ENCODE data around the gene ZNF529. TPM values are rescaled to one million over a fixed set of nuclear protein-coding genes. Genes with fewer than 3 reads are reported as not detected.

Gene ZNF529
- total RNA-seq, 4 donors from 2014 or later = 11.4 to 19.5 (median 15.2) TPM

DNA sequence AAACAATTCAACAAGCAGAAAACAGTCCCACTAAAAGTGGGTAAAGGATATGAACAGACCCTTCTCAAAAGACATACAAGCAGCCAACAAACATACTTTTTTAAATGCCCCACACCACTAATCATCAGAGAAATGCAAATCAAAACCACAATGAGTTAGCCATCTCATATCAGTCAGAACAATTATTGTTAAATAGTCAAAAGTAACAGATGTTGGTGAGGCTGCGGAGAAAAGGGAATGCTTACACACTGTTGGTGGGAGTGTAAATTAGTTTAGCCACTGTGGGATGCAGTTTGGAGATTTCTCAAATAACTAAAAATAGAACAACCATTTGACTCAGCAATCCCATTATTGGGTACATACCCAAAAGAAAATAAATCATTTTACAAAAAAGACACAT is 8.7 kb downstream of the ZNF529 start:
- WGBS, 2 donors = 97 to 100% methylated on average over 1 of the region's 1 CpG
- Histone ChIP-seq H3K4me1 (no peaks in the 10 kb centered on the region), H3K4me3 (replicated peaks in 1 of 3) (no peak overlapping the region), H3K36me3 (peaks cover 0 to 24% of the 10 kb centered on the region in 2 donors), H3K27me3 (no peaks in the 10 kb centered on the region), H3K9me3 (no peaks in the 10 kb centered on the region), H3K27ac (no peak overlapping the region)
- TF ChIP-seq POLR2A (IDR thresholded peaks at IDR 0.05) = no peak
- TF ChIP-seq, protein P1, sequence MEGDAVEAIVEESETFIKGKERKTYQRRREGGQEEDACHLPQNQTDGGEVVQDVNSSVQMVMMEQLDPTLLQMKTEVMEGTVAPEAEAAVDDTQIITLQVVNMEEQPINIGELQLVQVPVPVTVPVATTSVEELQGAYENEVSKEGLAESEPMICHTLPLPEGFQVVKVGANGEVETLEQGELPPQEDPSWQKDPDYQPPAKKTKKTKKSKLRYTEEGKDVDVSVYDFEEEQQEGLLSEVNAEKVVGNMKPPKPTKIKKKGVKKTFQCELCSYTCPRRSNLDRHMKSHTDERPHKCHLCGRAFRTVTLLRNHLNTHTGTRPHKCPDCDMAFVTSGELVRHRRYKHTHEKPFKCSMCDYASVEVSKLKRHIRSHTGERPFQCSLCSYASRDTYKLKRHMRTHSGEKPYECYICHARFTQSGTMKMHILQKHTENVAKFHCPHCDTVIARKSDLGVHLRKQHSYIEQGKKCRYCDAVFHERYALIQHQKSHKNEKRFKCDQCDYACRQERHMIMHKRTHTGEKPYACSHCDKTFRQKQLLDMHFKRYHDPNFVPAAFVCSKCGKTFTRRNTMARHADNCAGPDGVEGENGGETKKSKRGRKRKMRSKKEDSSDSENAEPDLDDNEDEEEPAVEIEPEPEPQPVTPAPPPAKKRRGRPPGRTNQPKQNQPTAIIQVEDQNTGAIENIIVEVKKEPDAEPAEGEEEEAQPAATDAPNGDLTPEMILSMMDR (IDR thresholded peaks at IDR 0.05) = no peak
- intact Hi-C loops (cut with DNase I) = no loop called here
- no peak for DNase-seq

DNA sequence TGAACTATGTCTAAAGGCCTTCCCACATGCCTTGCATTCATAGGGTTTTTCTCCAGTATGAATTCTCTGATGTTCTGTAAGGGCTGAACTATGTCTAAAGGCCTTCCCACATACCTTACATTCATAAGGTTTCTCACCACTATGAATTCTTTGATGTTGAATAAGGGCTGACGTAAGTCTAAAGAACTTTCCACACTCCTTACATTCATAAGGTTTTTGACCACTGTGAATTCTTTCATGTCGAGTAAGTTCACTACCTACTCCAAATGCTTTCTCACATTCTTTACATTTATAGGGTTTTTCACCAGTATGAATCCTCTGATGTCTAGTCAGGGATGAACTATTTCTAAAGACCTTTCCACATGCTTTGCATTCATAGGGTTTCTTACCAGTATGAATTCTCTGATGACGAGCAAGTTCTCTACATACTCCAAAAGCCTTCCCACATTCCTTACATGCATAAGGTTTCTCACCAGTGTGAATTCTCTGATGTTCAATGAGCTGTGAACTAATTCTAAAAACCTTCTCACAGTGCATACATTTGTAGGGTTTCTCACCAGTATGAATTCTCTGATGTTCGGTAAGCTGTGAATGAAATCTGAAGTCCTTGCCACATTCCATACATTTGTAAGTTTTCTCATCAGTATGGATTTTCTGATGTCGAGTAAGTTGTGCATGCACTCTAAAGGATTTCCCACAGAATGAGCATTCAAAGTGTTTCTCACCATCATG is 25.9 kb downstream of the ZNF529 start:
- H3K4me1 ChIP-seq = no peaks in the 10 kb centered on the region
- DNase-seq = no peak
- peaks cover 72 to 91% of the 10 kb centered on the region in 2 donors for H3K36me3 ChIP-seq
- no peaks in the 10 kb centered on the region for H3K27me3 ChIP-seq
- intact Hi-C loops (cut with DNase I) = loop anchor here (10.0 kb wide), 2 partner anchors 588 to 1018 kb away; no protein-coding TSS in a partner anchor
- 97 to 98% methylated on average over 5 of the region's 5 CpGs for whole genome bisulfite sequencing, 2 donors
- H3K4me3 ChIP-seq (replicated peaks in 1 of 3) = no peak overlapping the region
- peaks cover 22% of the 10 kb centered on the region for H3K9me3 ChIP-seq
- no peak overlapping the region for H3K27ac ChIP-seq
- TF ChIP-seq POLR2A (IDR thresholded peaks at IDR 0.05) = no peak
- TF ChIP-seq, protein P1 (IDR thresholded peaks at IDR 0.05) = no peak

DNA sequence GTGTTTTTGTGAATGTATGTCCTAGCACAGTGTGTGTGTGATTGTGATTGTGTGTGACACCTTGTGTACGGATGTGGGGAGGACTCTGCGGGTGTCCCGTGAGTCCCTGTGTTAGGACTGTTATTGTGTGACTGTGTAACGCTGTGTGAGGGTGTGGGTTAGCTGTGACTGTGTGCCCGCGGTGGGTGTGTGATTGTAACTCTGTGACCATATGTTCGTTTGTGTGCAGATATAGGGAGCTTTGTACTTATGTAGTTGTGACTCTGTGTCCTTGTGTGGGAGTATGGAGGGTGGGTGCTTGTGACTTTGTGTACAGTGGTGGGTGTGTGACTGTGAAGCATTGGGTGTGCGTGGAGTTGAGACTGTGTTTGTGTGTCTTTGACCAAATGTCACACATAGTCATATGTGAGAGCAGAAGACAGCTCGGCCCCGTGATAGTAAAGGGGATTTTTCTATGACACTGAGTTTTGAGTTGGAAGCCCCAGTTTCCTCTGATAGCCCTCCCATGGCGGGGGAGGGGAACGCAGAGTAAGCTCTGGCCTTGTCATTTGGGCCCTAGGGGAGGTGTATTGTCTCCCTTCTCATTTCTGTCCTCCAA is 44.1 kb downstream of the ZNF529 start:
- peak overlapping the region; percentile 43 to 74 (median 69) for H3K4me3 ChIP-seq (replicated peaks in 1 of 3)
- peaks cover 0 to 5% of the 10 kb centered on the region in 2 donors for H3K36me3 ChIP-seq
- H3K4me1 ChIP-seq = peaks cover 3 to 18% of the 10 kb centered on the region in 2 donors
- H3K9me3 ChIP-seq = no peaks in the 10 kb centered on the region
- TF ChIP-seq POLR2A (IDR thresholded peaks at IDR 0.05) = no peak
- TF ChIP-seq, protein P1 (IDR thresholded peaks at IDR 0.05) = peak in 1 of 6 experiments; percentile 0
- H3K27me3 ChIP-seq = no peaks in the 10 kb centered on the region
- 9% methylated on average over 12 of the region's 12 CpGs for WGBS, 2 donors
- H3K27ac ChIP-seq = peak overlapping the region; percentile 88 to 91 (median 89)
- DNase-seq = no peak
- intact Hi-C loops (cut with DNase I) = no loop called here

DNA sequence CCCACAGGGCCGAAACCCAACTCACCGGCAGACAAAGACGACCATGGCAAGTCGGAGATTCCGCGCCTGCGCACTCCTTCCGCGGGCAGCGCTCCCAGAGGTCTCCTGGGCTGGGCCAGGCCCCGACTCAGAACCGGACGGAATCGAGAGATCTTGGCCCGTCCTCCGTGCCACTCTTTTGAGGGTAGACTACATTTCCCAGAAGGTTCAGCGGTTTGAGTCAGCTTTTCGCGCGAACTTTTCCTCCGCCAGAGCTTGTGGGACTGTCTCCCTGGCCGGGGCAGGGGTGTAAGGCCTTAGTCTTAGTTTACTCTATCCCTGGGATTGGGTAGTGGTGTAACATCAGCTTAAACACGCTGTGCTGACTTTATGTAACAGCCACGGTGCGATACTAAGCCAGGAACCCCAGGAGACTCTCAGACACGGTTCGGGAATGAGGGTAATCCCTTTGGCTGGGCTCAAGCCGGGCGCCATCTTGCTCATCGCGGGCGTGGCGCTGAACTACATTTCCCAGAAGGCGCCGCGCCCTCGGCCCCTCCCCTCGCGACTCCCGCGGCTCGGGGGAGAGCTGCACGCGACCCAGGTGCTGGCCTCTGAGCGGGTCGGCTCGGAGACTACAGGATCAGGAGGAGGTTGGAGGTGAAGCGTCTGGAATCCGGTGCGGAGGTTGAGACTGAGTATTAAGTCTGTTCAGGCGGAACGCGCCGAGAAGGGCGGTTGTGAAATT is 44.7 kb downstream of the ZNF529 start, which contains the start of gene ZNF260:
Gene ZNF260 (minus strand): TSS at position 78 of the 727 bp plus-strand sequence. CDS start 13,033 bp downstream, outside the sequence.
- intact Hi-C loops (cut with DNase I) = no loop called here

More for the DNA sequence above, 44.7 kb downstream of the ZNF529 start, which contains the start of gene ZNF260:
- 1% methylated on average over 24 to 32 of the region's 55 CpGs for WGBS, 2 donors
- no peaks in the 10 kb centered on the region for H3K27me3 ChIP-seq
- TF ChIP-seq POLR2A (IDR thresholded peaks at IDR 0.05) = peak in 1 of 2 donors; percentile 65
- TF ChIP-seq, protein P1 (IDR thresholded peaks at IDR 0.05) = peak in 1 of 6 experiments; percentile 1
- peak; percentile 98 to 99 for DNase-seq
- H3K4me3 ChIP-seq (replicated peaks in 1 of 3) = peak within 1 kb of the TSS; percentile 43 to 74 (median 69)
- peaks cover 3 to 18% of the 10 kb centered on the region in 2 donors for H3K4me1 ChIP-seq
- H3K36me3 ChIP-seq = peaks cover 0 to 5% of the 10 kb centered on the region in 2 donors
- peak within 1 kb of the TSS; percentile 88 to 91 (median 89) for H3K27ac ChIP-seq
- H3K9me3 ChIP-seq = no peaks in the 10 kb centered on the region
